Measurements from ENCODE around the gene EXTL1. TPM values are rescaled to one million over a fixed set of nuclear protein-coding genes. Genes with fewer than 3 reads are reported as not detected.

Gene EXTL1
- polyA plus RNA-seq, 1 of the 3 experiments (the other 2 are of a cell fraction) = 0.58 TPM

GRCh38 chr1:26035959-26036755, 14.6 kb downstream of the EXTL1 start:
- Histone ChIP-seq H3K79me2 (ENCODE audit: insufficient read depth) (no peaks in the 10 kb centered on the region), H3K9me2 (no peaks in the 10 kb centered on the region), H3K4me1 (ENCODE audit: control insufficient read depth in 1 of 2, insufficient read depth in 2 of 2, low read depth in 1 of 2, low read length in 1 of 2) (peaks cover 0 to 12% of the 10 kb centered on the region in 2 experiments; a peak in 1 of 4 replicates), H3K27me3 (ENCODE audit: insufficient read depth) (peaks cover 5% of the 10 kb centered on the region; the same call in 1 of the 2 replicates), H2AFZ (ENCODE audit: low read depth) (peak overlapping the region; percentile 100), H3K9me3 (no peaks in the 10 kb centered on the region), H3K27ac (ENCODE audit: low read depth in 2 of 2, low read length in 1 of 2) (peak overlapping the region in 1 of 2 experiments; percentile 69; a peak in 1 of 4 replicates), H4K20me1 (ENCODE audit: insufficient read depth) (no peaks in the 10 kb centered on the region), H3F3A (replicated peaks; ENCODE audit: insufficient read depth) (peaks cover 4% of the 10 kb centered on the region), H3K9ac (peak overlapping the region; percentile 66; the same call in 1 of the 2 replicates), H3K4me3 (ENCODE audit: low read depth in 2 of 2, low read length in 1 of 2) (peak overlapping the region; percentile 87 to 99), H3K4me2 (peak overlapping the region; percentile 98), H3K36me3 (replicated peaks in 1 of 2; ENCODE audit: control insufficient read depth in 1 of 2, insufficient read depth in 2 of 2, low read length in 1 of 2) (no peaks in the 10 kb centered on the region)
- TF ChIP-seq IRF3 (IDR thresholded peaks at IDR 0.05; ENCODE audit: low read depth, low read length) = no peak
- peak; percentile 84 for TF ChIP-seq RAD21 (IDR thresholded peaks at IDR 0.05; ENCODE audit: low read length)
- no peak for TF ChIP-seq EZH2phosphoT487 (IDR thresholded peaks at IDR 0.05; ENCODE audit: borderline replicate concordance, low read depth)
- TF ChIP-seq RXRA (IDR thresholded peaks at IDR 0.05; ENCODE audit: borderline replicate concordance, low read depth) = no peak
- no peak for TF ChIP-seq JUND (IDR thresholded peaks at IDR 0.05)
- no peak for TF ChIP-seq NFIC (IDR thresholded peaks at IDR 0.05; ENCODE audit: borderline replicate concordance)
- TF ChIP-seq PBX3 (IDR thresholded peaks at IDR 0.05) = no peak
- no peak for TF ChIP-seq TAF1 (IDR thresholded peaks at IDR 0.05; ENCODE audit: borderline replicate concordance, low read depth, low read length)
- TF ChIP-seq MEF2A (IDR thresholded peaks at IDR 0.05; ENCODE audit: borderline replicate concordance, low read depth) = no peak
- TF ChIP-seq POLR2AphosphoS5 (IDR thresholded peaks at IDR 0.05; ENCODE audit: low read depth, low read length) = no peak
- TF ChIP-seq MXI1 (IDR thresholded peaks at IDR 0.05; ENCODE audit: low read depth, low read length) = peak; percentile 70; the same call in 1 of the 2 replicates
- no peak for TF ChIP-seq FOSL2 (IDR thresholded peaks at IDR 0.05; ENCODE audit: borderline replicate concordance, low read depth)
- no peak for TF ChIP-seq USF1 (IDR thresholded peaks at IDR 0.05; ENCODE audit: borderline replicate concordance, low read depth)
- TF ChIP-seq FOXM1 (IDR thresholded peaks at IDR 0.05; ENCODE audit: low read depth) = no peak
- TF ChIP-seq CHD2 (IDR thresholded peaks at IDR 0.05; ENCODE audit: low read length, partially characterized antibody) = no peak
- peak; percentile 95 for TF ChIP-seq CTCF (IDR thresholded peaks at IDR 0.05)
- no peak for TF ChIP-seq NRF1 (IDR thresholded peaks at IDR 0.05; ENCODE audit: low read depth, low read length)
- no peak for TF ChIP-seq EP300 (IDR thresholded peaks at IDR 0.05; ENCODE audit: borderline replicate concordance in 1 of 2, low read depth in 1 of 2, low read length in 1 of 2)
- no peak for TF ChIP-seq SIN3A (IDR thresholded peaks at IDR 0.05; ENCODE audit: borderline replicate concordance, low read depth, low read length)
- TF ChIP-seq RCOR1 (IDR thresholded peaks at IDR 0.05; ENCODE audit: low read length) = no peak
- no peak for TF ChIP-seq ZBTB33 (IDR thresholded peaks at IDR 0.05; ENCODE audit: borderline replicate concordance, low read depth)
- TF ChIP-seq SMC3 (IDR thresholded peaks at IDR 0.05; ENCODE audit: low read depth, low read length) = peak; percentile 74
- TF ChIP-seq FOXJ3 (CRISPR knock-in tag; IDR thresholded peaks at IDR 0.05) = no peak
- TF ChIP-seq RFX5 (IDR thresholded peaks at IDR 0.05; ENCODE audit: low read length) = no peak
- ChIA-PET CTCF (interaction anchor here (0.6 to 4.1 kb wide), 47 partner anchors 9 to 849 kb away, joined by 3 to 58 read pairs (median 5); partner anchors contain the start of genes CEP85, EXTL1, PAFAH2 and PDIK1L), POLR2A (interaction anchor here (0.7 to 2.1 kb wide), 3 partner anchors 14 to 141 kb away, joined by 3 to 13 read pairs (median 4); partner anchors contain the start of gene EXTL1)
- 0% methylated on average over 17 of the region's 39 CpGs for WGBS (ENCODE audit: low lambda C conversion rate)
- peak; percentile 95 for DNase-seq

Data from SK-N-SH (cell line).